ENCODE measurements around the gene DTNBP1. TPM values are rescaled to one million over a fixed set of nuclear protein-coding genes. Genes with fewer than 3 reads are reported as not detected.

Gene DTNBP1
- polyA plus RNA-seq, 2 of the 4 experiments (the other 2 are of a cell fraction), result 8.4 to 8.7 TPM

GRCh38 chr6:15504581-15505350 is 158.1 kb downstream of the DTNBP1 start (continued):
- TF ChIP-seq, protein P1, sequence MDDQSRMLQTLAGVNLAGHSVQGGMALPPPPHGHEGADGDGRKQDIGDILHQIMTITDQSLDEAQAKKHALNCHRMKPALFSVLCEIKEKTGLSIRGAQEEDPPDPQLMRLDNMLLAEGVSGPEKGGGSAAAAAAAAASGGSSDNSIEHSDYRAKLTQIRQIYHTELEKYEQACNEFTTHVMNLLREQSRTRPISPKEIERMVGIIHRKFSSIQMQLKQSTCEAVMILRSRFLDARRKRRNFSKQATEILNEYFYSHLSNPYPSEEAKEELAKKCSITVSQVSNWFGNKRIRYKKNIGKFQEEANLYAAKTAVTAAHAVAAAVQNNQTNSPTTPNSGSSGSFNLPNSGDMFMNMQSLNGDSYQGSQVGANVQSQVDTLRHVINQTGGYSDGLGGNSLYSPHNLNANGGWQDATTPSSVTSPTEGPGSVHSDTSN (IDR thresholded peaks at IDR 0.05), result no peak

DNA sequence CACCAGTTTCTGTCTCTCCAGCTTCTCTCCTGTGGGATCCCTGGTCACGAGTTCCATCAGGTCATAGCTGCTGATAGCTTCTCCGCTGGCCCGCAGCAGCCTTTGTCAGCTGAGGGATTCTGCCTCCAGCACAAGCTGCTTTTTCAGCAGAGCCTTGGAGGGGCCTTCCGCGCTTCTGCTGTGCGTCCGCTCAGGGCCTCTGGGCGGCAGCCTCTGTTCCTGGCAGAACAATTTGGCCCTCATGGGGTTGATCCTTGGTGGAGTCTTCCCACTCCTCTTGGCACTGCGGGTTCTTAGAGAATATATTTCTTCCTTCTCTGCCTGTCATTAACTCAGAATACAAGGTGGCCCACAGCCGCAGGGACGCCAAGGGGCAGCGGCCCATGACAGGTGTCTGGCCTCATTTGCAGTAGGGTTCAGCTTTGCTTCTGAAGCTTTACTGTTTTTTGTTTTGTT is 158.8 kb downstream of the DTNBP1 start:
- no peaks in the 10 kb centered on the region for H3K9me3 ChIP-seq
- CTCF ChIA-PET, result interaction anchor here (1.4 to 1.5 kb wide), 2 partner anchors 11 to 14 kb away, joined by 4 to 7 read pairs; no protein-coding TSS in a partner anchor

GRCh38 chr6:15503346-15503680 is 159.5 kb downstream of the DTNBP1 start:
- no peak overlapping the region for H3K4me3 ChIP-seq
- no peak for ATAC-seq
- 69% methylated on average over 5 of the region's 6 CpGs for WGBS (ENCODE audit: missing lambda C conversion rate)
- no peak overlapping the region for H3K27ac ChIP-seq
- no peak overlapping the region for H3K4me2 ChIP-seq
- 0 out of 3 replicates have a peak, but pooled peaks cover 3% of the 10 kb centered on the region for H3K4me1 ChIP-seq
- no peak for FAIRE-seq
- no peaks in the 10 kb centered on the region for H3K9me3 ChIP-seq
- TF ChIP-seq NFE2L2 (conservative IDR thresholded peaks at IDR 0.05; ENCODE audit: low read length) (no peak), KDM1A (IDR thresholded peaks at IDR 0.05; ENCODE audit: low read depth) (no peak), HEYL (CRISPR knock-in tag; IDR thresholded peaks at IDR 0.05) (no peak), MAFK (IDR thresholded peaks at IDR 0.05; ENCODE audit: partially characterized antibody) (no peak), HOXB13 (CRISPR knock-in tag; IDR thresholded peaks at IDR 0.05; ENCODE audit: low read depth) (no peak)
- POLR2A ChIA-PET, result no interaction called here
- no peak for DNase-seq (ENCODE audit: low read depth in 1 of 2, low spot score in 1 of 2)
- CTCF ChIA-PET, result interaction anchor here (1.4 to 1.8 kb wide), 3 partner anchors 9 to 13 kb away, joined by 4 to 7 read pairs (median 5); no protein-coding TSS in a partner anchor

More for the DNA sequence above, 158.8 kb downstream of the DTNBP1 start:
- 0 out of 3 replicates have a peak, but pooled peaks cover 3% of the 10 kb centered on the region for H3K4me1 ChIP-seq
- no peak for ATAC-seq
- no peak overlapping the region for H3K27ac ChIP-seq
- FAIRE-seq, result no peak
- no peak for DNase-seq (ENCODE audit: low read depth in 1 of 2, low spot score in 1 of 2)
- 96% methylated on average over 9 of the region's 12 CpGs for WGBS (ENCODE audit: missing lambda C conversion rate)
- POLR2A ChIA-PET, result no interaction called here
- TF ChIP-seq MYC (IDR thresholded peaks at IDR 0.05; ENCODE audit: borderline replicate concordance, low read length) (no peak), PHF8 (IDR thresholded peaks at IDR 0.05; ENCODE audit: borderline replicate concordance, low read depth) (no peak), MAFK (IDR thresholded peaks at IDR 0.05; ENCODE audit: partially characterized antibody) (no peak), ZFP36 (IDR thresholded peaks at IDR 0.05; ENCODE audit: borderline replicate concordance, partially characterized antibody) (no peak), CHD2 (IDR thresholded peaks at IDR 0.05; ENCODE audit: low read length, partially characterized antibody) (no peak), NR3C1 (IDR thresholded peaks at IDR 0.05) (no peak), JUN (IDR thresholded peaks at IDR 0.05) (no peak), ZSCAN20 (CRISPR knock-in tag; IDR thresholded peaks at IDR 0.05) (no peak), BHLHE40 (IDR thresholded peaks at IDR 0.05; ENCODE audit: low read depth, low read length) (no peak), FOSL2 (IDR thresholded peaks at IDR 0.05) (no peak), FOSL2 (CRISPR knock-in tag; IDR thresholded peaks at IDR 0.05) (no peak), HOXB13 (CRISPR knock-in tag; IDR thresholded peaks at IDR 0.05; ENCODE audit: low read depth) (no peak), ESRRA (IDR thresholded peaks at IDR 0.05; ENCODE audit: borderline replicate concordance, low read length) (no peak)
- TF ChIP-seq, protein P2, sequence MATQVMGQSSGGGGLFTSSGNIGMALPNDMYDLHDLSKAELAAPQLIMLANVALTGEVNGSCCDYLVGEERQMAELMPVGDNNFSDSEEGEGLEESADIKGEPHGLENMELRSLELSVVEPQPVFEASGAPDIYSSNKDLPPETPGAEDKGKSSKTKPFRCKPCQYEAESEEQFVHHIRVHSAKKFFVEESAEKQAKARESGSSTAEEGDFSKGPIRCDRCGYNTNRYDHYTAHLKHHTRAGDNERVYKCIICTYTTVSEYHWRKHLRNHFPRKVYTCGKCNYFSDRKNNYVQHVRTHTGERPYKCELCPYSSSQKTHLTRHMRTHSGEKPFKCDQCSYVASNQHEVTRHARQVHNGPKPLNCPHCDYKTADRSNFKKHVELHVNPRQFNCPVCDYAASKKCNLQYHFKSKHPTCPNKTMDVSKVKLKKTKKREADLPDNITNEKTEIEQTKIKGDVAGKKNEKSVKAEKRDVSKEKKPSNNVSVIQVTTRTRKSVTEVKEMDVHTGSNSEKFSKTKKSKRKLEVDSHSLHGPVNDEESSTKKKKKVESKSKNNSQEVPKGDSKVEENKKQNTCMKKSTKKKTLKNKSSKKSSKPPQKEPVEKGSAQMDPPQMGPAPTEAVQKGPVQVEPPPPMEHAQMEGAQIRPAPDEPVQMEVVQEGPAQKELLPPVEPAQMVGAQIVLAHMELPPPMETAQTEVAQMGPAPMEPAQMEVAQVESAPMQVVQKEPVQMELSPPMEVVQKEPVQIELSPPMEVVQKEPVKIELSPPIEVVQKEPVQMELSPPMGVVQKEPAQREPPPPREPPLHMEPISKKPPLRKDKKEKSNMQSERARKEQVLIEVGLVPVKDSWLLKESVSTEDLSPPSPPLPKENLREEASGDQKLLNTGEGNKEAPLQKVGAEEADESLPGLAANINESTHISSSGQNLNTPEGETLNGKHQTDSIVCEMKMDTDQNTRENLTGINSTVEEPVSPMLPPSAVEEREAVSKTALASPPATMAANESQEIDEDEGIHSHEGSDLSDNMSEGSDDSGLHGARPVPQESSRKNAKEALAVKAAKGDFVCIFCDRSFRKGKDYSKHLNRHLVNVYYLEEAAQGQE (IDR thresholded peaks at IDR 0.05), result no peak
- TF ChIP-seq, protein P3, sequence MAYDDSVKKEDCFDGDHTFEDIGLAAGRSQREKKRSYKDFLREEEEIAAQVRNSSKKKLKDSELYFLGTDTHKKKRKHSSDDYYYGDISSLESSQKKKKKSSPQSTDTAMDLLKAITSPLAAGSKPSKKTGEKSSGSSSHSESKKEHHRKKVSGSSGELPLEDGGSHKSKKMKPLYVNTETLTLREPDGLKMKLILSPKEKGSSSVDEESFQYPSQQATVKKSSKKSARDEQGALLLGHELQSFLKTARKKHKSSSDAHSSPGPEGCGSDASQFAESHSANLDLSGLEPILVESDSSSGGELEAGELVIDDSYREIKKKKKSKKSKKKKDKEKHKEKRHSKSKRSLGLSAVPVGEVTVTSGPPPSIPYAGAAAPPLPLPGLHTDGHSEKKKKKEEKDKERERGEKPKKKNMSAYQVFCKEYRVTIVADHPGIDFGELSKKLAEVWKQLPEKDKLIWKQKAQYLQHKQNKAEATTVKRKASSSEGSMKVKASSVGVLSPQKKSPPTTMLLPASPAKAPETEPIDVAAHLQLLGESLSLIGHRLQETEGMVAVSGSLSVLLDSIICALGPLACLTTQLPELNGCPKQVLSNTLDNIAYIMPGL (CRISPR knock-in tag; IDR thresholded peaks at IDR 0.05; ENCODE audit: borderline replicate concordance), result no peak
- TF ChIP-seq, protein P4, sequence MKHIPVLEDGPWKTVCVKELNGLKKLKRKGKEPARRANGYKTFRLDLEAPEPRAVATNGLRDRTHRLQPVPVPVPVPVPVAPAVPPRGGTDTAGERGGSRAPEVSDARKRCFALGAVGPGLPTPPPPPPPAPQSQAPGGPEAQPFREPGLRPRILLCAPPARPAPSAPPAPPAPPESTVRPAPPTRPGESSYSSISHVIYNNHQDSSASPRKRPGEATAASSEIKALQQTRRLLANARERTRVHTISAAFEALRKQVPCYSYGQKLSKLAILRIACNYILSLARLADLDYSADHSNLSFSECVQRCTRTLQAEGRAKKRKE (CRISPR knock-in tag; IDR thresholded peaks at IDR 0.05; ENCODE audit: low read depth), result no peak
- H3K4me3 ChIP-seq, result no peak overlapping the region
- H3K4me2 ChIP-seq, result no peak overlapping the region
